NCI-H82 treated with DMSO at 0.1 percent for 48 hours (cell line): ENCODE results near the gene HES5.

Experiments used
- DNase-seq: peaks from one replicate; lab custom pipeline; 2025; ENCODE audit not compliant: unreplicated experiment; lab: John Stamatoyannopoulos, UW

Gene HES5

DNA sequence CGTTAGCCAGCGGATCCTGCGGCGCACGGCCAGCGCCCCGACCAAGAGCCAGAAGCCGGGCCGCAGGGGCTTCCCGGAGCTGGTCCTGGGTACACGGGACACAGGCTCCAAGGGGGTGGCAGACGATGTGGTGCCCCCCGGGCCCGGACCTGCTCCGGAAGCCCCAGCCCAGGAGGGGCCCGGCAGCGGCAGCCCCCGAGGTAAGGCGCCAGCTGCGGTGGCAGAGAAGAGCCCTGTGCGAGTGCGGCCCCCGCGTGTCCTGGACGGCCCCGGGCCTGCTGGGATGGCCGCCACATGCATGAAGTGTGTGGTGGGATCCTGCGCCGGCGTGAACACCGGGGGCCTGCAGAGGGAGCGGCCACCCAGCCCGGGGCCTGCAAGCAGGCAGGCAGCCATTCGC lies 27.9 kb downstream of the HES5 start:
- no peak for DNase-seq

GRCh38 chr1:2501820-2502119 lies 28.3 kb downstream of the HES5 start:
- no peak for DNase-seq

DNA sequence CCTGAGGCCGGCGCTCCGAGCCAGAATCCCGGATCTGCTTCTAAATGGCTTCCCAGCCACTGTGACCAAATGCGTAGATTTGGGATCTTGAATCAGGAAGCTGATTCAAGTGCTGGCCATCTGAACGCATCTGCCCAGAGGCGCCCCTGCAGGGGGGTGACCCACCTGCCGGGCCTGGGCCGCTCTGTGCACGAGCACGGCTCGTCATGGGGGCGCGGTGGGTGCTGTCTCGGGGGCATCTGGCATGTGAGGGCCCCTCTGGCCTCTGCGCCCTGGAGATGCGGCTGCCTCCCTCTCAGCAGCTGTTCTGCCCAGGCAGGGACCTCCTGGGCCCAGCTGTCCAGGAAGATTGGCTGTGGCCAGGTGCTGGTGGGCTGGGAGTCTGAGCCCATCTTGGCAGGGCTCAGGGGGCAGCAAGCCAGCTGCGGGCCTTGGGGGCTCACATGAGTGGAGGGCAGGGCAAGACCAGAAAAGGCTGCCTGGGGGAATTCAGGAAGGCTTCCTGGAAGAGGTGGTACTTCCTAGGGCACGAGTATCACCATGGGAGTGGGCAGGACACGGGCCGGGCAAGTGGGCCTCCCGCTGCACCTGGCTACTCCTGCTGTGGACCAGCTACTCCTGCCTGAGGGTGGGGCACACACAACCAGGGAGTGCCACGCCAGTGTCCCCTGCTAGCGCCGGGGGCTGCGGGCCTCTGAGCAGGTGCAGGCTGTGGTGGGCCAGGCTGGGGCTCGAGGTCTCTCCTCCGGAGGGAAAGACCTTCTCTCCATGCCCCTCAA lies 28.8 kb downstream of the HES5 start:
- no peak for DNase-seq

DNA sequence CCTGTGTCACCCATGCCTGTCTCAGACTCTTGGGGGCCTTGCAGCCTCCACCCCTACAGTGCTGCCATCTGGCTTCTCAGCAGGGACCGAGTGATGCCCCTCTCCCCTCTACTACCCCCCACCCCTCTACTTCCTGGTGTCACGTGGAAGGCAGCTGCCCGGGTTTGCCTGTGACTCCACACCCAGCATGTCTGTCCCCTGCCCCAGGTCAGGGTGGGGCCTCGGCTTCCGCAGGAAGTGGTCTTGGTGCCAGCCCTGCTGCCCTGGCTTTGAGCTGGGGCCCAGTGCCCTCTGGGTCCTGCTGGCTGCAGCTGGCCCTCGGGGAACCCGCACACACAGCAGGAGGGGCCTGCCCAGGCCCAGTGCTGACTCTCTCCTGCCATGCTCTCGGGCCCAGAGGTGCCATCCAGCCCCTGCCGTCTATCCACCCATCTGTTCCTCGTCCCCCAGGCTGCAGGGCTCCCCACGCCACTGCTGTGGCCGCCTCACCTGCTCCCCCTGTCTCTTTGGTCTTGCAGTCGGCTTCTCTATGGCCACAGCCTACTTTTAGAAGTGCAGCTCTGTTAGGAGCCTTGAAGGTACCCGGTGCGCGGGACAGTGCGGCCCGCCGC lies 30.0 kb downstream of the HES5 start:
- no peak for DNase-seq

GRCh38 chr1:2499260-2499659 lies 30.8 kb downstream of the HES5 start:
- DNase-seq: no peak

GRCh38 chr1:2498648-2499047 lies 31.4 kb downstream of the HES5 start:
- no peak for DNase-seq

- DNase-seq: no peak
These were observed 32.2 kb downstream of the HES5 start for GRCh38 chr1:2497891-2498290.

- no peak for DNase-seq
These were observed 33.3 kb downstream of the HES5 start for GRCh38 chr1:2496746-2497145.

DNA sequence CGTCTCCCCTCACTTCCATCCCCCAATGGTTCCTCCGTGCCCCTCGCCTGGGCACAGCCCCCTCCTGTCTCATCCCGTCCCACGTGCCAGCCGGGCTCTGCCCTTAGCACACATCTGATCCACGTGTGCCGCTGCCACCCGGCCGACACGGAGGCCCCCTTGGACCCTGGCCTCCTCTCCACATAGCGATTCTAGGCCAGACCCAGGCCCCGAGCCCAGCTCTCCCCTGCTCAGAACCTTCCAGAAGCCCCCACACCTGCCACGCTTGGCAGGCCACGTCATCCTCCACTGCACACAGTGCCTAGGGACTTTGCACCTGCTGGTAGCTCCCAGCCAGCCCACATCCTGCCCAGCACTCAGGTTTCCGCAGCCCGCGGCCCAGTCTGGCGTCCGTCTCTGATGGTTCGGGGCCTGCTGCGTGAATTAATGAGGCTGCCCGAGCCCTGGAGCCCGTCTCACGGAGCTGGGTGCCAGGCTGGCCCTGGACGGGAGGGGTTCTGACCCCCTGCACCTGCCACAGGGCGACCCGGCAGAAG lies 33.9 kb downstream of the HES5 start:
- no peak for DNase-seq

- DNase-seq: no peak
These were observed 34.5 kb downstream of the HES5 start for GRCh38 chr1:2495546-2495945.

DNA sequence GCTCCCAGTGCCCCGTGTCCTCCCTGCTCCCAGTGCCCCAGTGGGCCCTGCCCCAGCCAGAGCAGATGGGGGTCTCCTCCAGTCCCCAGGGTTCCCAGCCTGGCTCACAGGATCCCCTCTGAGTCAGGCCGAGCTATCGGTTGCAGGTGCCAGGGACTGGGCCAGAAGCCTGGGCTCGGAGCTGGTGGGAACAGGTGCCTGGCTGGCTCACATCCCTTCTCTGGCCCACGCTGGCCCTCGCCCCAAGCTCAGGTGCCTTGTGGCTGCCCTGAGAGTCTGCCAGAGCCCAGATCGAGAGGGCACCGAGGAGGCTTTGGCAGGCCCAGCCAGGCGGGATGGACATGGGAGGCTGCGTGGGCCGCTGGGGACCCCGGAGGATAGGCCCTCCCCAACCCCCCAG lies 35.0 kb downstream of the HES5 start:
- DNase-seq: no peak

GRCh38 chr1:2494323-2494693 lies 35.8 kb downstream of the HES5 start:
- no peak for DNase-seq

DNA sequence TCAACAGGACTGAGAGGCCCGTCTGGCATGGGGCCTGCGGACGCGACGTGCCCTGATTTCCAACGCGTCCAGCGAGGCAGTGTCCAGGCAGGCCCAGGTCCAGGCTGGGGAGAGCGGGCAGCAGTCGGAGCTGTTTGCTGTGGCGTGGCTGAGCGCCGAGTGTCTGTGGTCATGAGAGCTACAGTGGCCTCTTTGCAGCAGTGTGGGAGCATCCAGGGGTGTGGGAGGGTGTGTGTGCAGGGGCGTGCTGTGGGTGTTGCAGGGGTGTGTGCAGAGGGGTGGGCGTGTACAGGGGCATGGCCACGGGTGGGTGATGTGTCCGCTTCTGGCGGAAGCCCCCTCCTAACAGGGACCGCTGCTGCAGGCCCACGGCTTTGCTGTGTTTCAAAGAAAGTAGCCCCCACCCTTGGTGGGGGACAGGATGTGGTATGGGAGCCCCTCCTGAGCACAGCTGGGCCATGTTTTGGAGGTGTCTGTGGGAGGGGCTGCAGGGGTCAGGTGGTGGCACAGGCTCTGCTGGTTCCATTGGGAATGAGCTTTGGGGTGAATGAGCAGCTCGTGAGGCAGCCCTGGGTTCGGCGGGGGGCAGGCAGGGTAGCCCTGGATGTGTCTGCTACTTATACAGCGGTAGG lies 36.3 kb downstream of the HES5 start:
- no peak for DNase-seq

DNA sequence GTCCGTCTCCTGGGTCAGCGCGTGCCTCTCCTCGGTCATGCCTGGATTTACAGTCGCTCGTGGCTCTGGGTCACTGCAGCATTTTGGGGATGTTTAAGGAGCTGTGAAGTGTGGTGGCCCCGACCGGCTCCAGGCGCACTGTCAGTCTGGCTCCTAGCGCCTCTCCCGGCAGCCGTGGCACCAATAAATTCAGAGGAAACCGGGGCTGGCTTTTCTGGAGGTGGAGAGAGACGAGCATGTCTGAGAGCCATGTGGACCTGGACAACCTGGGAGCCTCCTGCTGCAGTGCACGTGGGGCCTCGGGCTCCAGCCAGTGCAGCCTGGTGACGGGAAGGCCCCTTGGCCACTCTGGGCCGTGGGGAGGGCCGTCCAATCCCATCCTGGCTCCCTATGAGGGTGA lies 36.8 kb downstream of the HES5 start:
- DNase-seq: no peak

DNA sequence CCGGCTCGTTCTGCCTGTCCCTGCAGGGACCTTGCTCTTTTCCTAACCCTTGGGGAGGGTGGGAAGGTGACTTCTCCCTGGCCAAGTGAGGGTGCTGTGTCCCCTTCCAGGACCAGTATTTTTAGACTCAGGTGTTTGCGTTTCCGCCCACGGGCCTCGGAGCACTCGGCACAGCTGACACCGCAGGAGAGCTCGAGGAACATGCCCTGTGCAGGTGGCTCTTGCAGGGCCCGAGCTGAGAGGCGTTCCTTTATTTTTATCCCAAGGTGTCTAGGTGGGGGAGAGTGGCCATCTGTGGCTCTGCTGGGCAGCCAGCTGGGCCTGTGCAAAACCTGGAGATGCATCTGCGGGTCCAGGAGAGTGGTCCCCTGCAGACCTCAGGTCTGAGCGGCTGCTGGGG lies 38.0 kb downstream of the HES5 start:
- DNase-seq: no peak

- DNase-seq: no peak
These were observed 40.4 kb downstream of the HES5 start for GRCh38 chr1:2489615-2490014.

DNA sequence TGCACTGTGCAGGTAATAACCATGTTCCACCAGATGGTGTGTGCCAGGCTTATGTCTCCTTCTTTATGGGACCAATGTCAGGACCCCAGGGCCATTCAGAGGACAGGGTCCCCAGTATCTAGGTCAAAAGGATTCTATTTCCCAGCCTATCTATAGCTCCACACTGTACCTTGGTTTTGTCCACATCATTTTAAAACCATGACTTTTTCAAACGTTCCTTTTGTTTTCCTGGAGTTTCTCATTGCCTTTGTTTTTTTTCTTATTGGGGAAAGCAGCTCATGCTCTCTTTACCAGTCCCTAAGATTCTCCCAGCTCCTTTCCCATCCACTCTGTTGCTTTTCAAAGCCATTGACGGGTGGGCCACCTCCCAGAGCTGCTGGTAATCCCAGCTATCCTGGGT lies 41.4 kb downstream of the HES5 start:
- DNase-seq: no peak

- DNase-seq: no peak
These were observed 43.5 kb downstream of the HES5 start for GRCh38 chr1:2486558-2486957.

DNA sequence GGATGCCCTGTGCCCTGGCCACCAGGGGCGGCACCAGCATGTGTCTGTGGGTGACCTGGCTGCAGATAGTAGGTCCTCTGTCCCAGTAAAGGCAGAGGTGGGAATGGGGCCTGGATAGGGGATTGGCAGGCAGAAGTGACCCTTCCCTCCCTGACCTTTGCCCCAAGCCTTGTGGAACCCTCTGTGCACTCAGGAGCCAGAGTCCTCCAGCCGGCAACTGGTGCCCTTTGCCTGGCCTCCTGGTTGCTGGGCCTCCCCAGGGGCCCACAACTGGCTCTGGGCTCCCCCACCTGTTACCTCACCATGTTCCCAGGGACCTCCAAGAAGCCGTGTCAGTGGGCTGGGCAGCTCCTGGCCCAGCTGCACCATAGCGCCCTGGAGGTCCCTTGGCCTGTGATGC lies 44.0 kb downstream of the HES5 start:
- no peak for DNase-seq

GRCh38 chr1:2483970-2484369 lies 46.1 kb downstream of the HES5 start:
- DNase-seq: no peak

GRCh38 chr1:2483026-2483425 lies 47.0 kb downstream of the HES5 start:
- DNase-seq: no peak

DNA sequence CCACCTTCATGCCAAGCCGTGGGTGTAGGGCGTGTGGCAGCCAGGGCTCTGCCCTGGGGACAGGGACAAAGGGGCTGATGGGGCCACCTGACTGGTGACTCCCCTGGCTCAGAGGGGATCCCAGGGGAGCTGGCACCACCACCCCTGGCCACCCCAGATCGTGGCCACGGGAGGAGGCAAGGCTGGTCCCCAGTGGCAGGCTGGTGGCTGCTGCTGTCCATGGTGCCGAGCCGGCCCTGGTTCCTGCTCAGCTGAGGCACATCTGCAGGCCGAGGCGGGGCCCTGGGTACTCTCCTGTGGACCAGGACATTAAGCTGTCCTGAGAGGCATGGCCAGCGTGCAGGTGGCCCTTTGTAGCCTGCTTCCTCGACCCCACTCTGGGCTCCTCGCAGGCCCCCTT lies 47.5 kb downstream of the HES5 start:
- no peak for DNase-seq

- DNase-seq: no peak
These were observed 48.2 kb downstream of the HES5 start for GRCh38 chr1:2481885-2482284.
